Measurements from ENCODE around the gene LIPA. TPM values are rescaled to one million over a fixed set of nuclear protein-coding genes. Genes with fewer than 3 reads are reported as not detected.

LIPA gene
- polyA plus RNA-seq, 1 experiment: 51.6 TPM

GRCh38 chr10:89263091-89263490, 11.5 kb upstream of the LIPA start:
- Histone ChIP-seq H3K9me3 (ENCODE audit: control insufficient read depth, insufficient read depth, low read length) (peaks cover 13% of the 10 kb centered on the region), H3K4me3 (ENCODE audit: low read depth, low read length) (no peak overlapping the region), H3K27ac (ENCODE audit: low read depth, low read length) (no peak overlapping the region), H3K27me3 (ENCODE audit: control insufficient read depth, insufficient read depth, low read length) (no peaks in the 10 kb centered on the region)
- CTCF ChIA-PET: interaction anchor here (1.6 kb wide), 1 partner anchor 106 kb away, joined by 9 read pairs; no protein-coding TSS in a partner anchor
- no peak for TF ChIP-seq CTCF (IDR thresholded peaks at IDR 0.05; ENCODE audit: low read depth, low read length)
- POLR2A ChIA-PET: no interaction called here
- no peak for DNase-seq (ENCODE audit: low read depth, low spot score)

DNA sequence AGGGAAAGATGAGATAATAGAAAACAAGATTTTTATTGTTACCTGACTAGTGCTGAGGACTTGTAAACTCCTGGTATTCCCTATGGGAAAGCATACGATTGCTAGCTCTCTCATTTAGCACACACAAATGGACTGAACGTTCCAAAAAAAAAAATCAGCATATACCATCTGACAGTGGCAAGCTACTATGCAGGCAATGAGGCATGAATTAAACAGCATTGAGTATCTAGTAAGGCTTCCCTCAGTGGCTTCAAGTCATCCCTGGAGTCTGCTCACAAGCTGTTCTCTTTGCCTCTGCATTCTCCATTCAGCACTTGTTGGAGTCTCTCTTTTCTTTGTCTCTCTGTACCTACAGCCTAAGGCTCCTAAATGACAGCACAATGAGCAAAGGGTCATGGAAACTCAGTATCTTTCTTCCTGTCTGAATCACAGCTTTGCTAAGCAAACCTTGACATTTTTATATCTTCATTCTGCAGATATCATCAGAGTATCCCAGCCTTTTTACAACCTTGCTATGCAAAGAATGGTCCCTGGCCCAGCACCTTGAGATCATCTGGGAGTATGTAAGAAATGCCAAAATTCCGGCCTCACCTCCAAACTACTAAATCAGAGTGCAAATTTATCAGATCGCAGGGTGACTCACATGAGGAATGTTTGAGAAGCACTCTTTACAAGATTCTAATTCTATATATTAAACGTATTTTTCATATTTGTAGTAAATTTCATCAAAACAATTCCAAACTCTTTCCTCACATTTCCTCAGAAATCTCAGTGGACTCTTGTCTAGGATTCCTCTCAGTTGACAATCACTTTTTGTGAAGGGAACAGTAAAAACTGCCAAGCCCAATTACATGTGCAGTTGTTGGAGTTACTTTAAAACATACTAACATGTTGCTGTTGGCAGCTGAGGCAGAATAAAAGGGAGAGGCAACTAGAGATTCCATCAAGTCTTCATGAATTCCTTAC, 10.8 kb upstream of the LIPA start:
- no peaks in the 10 kb centered on the region for H3K27me3 ChIP-seq (ENCODE audit: control insufficient read depth, insufficient read depth, low read length)
- ChIA-PET CTCF (interaction anchor here (0.5 kb wide), 1 partner anchor 279 kb away, joined by 4 read pairs; no protein-coding TSS in a partner anchor), POLR2A (no interaction called here)
- no peak overlapping the region for H3K27ac ChIP-seq (ENCODE audit: low read depth, low read length)
- no peak for DNase-seq (ENCODE audit: low read depth, low spot score)
- H3K4me3 ChIP-seq (ENCODE audit: low read depth, low read length): no peak overlapping the region
- H3K9me3 ChIP-seq (ENCODE audit: control insufficient read depth, insufficient read depth, low read length): peaks cover 13% of the 10 kb centered on the region
- no peak for TF ChIP-seq CTCF (IDR thresholded peaks at IDR 0.05; ENCODE audit: low read depth, low read length)

DNA sequence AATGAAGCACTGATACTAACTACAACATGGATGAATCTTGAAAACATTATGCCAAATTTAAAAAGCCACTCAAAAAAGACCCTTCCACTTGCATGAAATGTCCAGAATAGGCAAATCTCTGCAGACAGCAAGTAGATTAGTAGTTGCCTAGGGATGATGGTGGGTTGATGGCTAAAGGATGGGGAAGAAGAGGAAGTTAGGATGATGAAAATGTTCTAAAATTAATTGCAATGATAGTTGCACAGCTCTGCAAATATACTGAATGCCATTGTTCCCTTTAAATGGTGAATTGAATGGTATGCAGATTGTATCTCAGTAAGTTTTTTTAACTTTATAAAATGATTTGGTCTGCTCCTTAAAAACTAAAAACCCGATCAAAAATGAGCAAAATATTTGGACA, 7.3 kb upstream of the LIPA start:
- DNase-seq (ENCODE audit: low read depth, low spot score): no peak
- Histone ChIP-seq H3K9me3 (ENCODE audit: control insufficient read depth, insufficient read depth, low read length) (peaks cover 8% of the 10 kb centered on the region), H3K27ac (ENCODE audit: low read depth, low read length) (no peak overlapping the region), H3K27me3 (ENCODE audit: control insufficient read depth, insufficient read depth, low read length) (no peaks in the 10 kb centered on the region), H3K4me3 (ENCODE audit: low read depth, low read length) (no peak overlapping the region)
- CTCF ChIA-PET: interaction anchor here (0.6 to 1.3 kb wide), 2 partner anchors 8 to 155 kb away, joined by 3 read pairs; partner anchors contain the start of gene IFIT5
- no peak for TF ChIP-seq CTCF (IDR thresholded peaks at IDR 0.05; ENCODE audit: low read depth, low read length)
- POLR2A ChIA-PET: no interaction called here

- TF ChIP-seq CTCF (IDR thresholded peaks at IDR 0.05; ENCODE audit: low read depth, low read length): no peak
- Histone ChIP-seq H3K4me3 (ENCODE audit: low read depth, low read length) (no peak overlapping the region), H3K9me3 (ENCODE audit: control insufficient read depth, insufficient read depth, low read length) (peaks cover 8% of the 10 kb centered on the region; the same call in 1 of the 2 replicates), H3K27me3 (ENCODE audit: control insufficient read depth, insufficient read depth, low read length) (no peaks in the 10 kb centered on the region), H3K27ac (ENCODE audit: low read depth, low read length) (no peak overlapping the region)
- POLR2A ChIA-PET: no interaction called here
- CTCF ChIA-PET: interaction anchor here (1.2 to 1.3 kb wide), 2 partner anchors 132 to 157 kb away, joined by 3 read pairs; partner anchors contain the start of gene IFIT5
- no peak for DNase-seq (ENCODE audit: low read depth, low spot score)
Observed at GRCh38 chr10:89257581-89257980, 6.0 kb upstream of the LIPA start.

- Histone ChIP-seq H3K4me3 (ENCODE audit: low read depth, low read length) (no peak overlapping the region), H3K9me3 (ENCODE audit: control insufficient read depth, insufficient read depth, low read length) (peaks cover 8% of the 10 kb centered on the region; the same call in 1 of the 2 replicates), H3K27ac (ENCODE audit: low read depth, low read length) (no peak overlapping the region), H3K27me3 (ENCODE audit: control insufficient read depth, insufficient read depth, low read length) (no peaks in the 10 kb centered on the region)
- ChIA-PET CTCF (interaction anchor here (1.2 kb wide), 1 partner anchor 133 kb away, joined by 3 read pairs; no protein-coding TSS in a partner anchor), POLR2A (no interaction called here)
- TF ChIP-seq CTCF (IDR thresholded peaks at IDR 0.05; ENCODE audit: low read depth, low read length): no peak
- no peak for DNase-seq (ENCODE audit: low read depth, low spot score)
Observed at GRCh38 chr10:89256962-89257361, 5.4 kb upstream of the LIPA start.
